T follicular helper cell (primary cell): ENCODE measurements around the gene TMEM132C.
"Not testable (repeated sequence)": the region's sequence is repeated elsewhere in the genome, so short reads cannot be mapped to it uniquely, and the experiment has no call there.

ENCODE experiments used
- DNase-seq: peaks from one replicate; pipeline ENCODE4 v3.0.0-alpha.2; 2020; ENCODE audit warnings: low read depth
- total RNA-seq, 2 experiments: gene quantifications; one replicate each; lab custom pipeline; 2026; lab: John Stamatoyannopoulos, UW

Gene TMEM132C
- total RNA-seq: 0 reads per million in 2 experiments

DNA sequence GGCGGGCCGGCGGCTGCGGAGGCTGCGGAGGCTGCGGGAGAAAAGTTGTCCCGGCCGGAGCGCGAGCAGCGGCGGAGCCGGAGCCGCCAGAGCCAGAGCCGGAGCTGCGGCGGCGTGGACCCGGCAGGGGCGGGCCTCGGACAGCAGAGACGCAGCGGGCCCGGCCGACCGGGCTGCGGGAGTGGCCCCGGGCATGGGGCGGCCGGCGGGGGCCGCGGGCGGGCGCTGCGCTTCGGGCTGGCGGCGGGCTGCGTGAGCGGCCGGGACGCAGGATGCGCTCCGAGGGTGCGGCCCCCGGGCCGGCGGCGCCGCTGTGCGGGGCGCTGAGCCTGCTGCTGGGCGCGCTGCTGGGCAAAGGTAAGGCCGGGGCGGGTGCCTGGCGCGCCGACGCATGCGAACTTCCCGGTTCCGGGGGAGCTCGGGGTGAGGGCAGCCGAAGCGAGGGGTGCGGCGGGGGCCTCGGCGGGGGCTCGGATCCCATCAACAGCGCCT, at the start of gene TMEM132C:
Gene TMEM132C (plus strand): TSS at position 40 of the 492 bp plus-strand sequence. CDS start 233 bp downstream, at position 273.
- no peak for DNase-seq

DNA sequence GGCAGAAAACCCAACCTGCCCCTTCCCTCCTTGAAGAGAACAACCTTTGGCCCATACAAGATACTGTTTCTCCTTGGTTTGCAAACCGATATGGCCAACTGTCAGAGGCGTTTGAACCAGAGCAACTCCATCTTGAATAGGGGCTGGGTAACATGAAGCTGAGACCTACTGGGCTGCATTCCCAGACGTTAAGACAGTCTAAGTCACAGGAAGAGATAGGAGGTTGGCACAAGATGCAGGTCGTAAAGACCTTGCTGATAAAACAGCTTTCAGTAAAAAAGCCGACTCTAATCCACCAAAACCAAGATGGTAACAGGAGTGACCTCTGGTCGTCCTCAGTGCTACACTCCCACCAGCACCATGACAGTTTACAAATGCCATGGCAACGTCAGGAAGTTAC, 42.7 kb upstream of the TMEM132C start:
- DNase-seq: no peak

DNA sequence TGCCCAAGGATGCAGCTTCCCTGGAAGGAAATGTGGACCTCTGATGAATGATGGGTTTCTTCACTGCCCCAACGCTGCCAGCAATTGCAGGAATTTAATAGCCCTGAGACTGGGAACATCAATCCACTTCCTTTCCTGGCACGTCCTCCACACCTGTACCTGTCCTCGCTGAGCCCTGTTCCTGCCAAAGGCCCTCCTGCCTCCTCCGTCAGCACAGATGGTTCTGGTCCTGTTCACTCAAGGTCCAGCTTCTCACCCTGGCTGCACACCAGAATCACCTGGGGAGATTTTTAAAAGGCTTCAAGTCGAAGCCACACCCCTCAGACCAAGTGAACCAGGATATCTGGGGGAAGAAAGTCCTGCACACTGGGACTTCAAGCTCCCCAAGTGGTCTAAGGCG, 38.4 kb upstream of the TMEM132C start:
- no peak for DNase-seq

DNA sequence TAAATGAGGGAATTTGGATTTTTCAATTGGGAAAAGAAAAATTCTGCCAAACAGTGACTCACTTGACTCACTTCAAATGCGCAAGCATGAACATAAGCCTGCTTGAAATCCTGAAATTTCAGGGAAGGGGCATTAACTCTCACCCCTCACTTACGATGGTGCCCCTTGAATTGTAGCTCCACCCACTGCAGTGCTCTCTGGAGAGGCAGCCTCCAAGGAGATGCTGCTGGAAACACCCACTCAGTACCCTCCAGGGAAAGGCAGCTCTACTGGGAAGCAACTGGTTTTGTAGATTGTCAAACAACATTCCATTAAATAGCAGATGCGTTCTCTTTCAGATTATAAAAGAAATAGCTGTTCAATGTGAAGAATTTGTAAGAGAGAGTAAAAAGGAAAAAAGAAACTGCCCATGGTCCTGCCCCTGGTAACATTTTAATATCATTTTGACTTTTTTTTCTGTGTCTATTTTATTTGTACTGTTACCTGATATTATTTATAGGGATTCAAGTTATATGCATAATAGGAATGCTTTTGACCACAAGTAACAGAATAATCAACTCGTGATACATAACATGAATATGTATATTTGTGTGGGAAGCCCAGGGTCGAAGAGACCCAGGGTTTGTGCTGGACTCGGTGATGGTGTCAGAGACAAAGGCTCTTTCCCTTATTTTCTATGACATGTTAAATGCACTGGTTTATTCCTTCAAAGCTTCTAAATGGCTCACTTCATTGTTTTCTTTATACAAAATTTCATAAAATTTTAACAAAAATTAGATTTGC, 31.1 kb upstream of the TMEM132C start:
- DNase-seq: no peak

DNA sequence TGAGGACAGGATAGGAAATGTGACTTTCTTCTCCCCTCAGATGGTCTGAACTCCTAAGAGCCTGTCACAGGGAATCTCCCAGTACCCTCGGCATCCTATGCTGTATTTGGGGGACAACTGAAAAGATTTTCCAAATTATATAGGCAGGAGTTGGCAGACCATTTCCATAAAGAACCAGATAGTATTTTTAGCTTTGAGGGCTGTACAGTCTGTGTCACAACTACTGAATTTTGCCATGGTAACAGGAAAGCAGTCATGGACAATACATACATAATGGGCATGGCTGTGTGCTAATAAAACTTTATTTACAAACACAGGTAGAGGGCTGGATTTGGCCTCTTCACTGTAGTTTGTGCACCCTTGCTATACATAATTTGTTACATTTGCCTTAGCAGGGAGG, 30.4 kb upstream of the TMEM132C start:
- no peak for DNase-seq

DNA sequence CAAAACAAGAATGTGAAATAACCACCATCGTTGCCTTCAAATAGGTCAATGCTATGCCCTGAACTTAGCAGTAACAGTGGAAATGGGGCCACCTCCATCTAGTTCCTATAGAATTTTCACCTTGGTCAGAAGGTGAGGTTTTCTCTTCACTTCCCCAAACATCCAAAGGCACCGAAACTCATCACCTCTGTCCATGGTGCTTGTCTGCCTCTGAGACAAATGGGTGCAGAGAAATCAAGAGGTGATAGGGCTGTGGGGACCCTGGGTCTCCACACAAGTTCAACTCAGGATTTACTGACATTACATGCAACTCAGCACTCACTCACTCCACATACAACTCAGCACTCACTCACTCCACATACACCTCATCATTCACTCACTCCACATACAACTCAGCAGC, 26.2 kb upstream of the TMEM132C start:
- no peak for DNase-seq

DNA sequence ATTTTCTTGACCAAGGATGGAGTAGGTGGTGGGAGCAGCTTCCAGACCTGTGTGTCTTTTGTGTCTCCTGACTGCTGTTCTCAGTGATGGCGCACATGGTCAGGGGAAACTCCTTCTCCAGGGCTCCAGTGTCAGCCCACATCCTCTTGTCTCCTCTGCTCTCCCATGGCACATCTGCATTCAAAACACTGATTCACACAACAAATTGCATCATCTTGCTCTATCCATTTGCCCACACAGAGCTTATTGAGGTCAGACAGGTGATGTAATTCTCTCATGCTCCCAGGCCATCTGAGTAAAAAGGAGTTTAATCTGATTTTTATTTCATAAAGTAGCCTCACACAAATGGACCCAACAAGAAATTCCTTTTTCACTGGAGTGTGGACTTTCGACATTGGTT, 21.8 kb upstream of the TMEM132C start:
- no peak for DNase-seq

DNA sequence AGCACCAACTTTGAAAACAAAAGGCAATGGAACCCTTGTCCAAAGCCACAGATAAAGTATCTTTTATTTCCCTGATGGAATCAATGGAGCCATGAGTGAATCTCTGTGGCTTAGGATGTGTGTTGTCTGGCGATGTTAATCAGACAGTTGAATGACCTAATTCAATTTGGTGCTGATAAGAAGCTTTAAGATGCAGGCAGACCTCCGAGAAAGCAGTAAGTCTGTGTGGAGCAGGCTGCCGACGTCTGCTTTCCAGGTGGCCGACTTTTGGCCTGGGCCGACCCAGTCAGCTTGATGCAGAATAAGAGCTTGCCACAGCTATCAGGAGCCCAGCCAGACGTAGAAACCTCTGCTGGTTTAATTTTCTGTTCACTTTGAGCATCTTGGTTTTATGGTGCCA, 21.1 kb upstream of the TMEM132C start:
- no peak for DNase-seq

DNA sequence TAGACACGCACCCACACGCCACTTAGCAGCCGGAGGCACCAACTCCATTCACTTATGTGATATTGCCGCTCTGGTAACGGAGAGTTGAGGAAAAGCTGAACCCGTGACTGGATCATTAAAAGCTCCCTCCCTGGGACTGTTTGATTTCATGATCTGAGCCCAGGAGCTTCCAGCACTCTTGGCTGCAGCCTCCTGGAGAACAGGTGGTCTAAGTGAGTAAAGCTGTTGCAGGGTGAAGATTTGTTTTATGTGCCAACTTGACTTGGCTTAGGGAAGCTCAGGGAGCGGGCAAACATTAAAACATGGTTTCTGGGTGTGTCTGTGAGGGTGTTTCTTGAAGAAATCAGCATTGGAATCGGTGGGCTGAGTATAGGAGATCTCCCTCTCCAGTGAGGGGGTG, 16.9 kb upstream of the TMEM132C start:
- DNase-seq: no peak

DNA sequence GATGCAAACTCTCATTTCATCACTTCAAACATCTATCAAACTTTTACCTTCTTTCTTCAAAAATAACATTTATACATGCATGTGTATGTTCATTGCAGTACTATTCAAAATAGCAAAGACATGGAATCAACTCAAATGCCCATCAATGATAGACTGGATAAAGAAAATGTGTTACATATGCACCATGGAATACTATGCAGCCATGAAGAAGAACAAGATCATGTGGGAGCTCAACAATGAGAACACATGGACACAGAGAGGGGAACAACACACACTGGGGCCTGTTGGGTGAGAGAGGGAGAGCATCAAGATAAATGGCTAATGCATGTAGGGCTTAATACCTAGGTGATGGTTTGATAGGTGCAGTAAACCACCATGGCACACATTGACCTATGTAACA, 13.1 kb upstream of the TMEM132C start:
- DNase-seq: not testable (repeated sequence)

DNA sequence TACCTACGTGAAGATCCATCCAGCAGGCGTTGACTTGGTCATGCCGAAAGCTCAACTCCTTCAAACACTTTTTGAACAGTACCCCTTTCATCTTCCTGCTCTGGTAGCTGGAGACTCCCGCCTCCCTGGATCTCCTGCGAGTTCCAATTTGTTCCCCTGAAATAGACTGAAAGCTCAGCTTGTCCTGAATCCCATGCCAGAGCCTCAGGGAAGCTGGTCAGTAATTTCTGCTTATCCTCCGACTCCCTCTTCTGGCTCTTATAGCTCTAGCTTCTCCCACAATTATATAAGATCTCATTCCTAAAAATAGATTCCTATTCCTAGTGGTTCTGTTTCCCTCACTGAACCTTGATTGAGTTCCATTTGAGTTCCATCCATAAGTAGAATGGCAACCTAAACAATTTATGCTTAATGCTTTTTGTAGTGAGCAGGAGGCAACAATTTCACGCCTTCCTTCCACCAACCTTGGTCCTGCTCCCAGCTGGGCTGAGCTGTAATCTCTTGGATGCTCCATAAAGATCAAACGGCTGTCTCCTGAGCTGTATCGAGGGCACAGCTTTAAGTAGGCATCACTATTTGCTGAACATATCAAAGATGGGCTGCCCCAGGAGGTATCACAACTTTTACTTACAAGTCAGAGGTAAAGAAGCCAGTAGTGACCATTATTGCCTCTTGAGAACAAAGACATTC, 8.0 kb upstream of the TMEM132C start:
- DNase-seq: no peak

DNA sequence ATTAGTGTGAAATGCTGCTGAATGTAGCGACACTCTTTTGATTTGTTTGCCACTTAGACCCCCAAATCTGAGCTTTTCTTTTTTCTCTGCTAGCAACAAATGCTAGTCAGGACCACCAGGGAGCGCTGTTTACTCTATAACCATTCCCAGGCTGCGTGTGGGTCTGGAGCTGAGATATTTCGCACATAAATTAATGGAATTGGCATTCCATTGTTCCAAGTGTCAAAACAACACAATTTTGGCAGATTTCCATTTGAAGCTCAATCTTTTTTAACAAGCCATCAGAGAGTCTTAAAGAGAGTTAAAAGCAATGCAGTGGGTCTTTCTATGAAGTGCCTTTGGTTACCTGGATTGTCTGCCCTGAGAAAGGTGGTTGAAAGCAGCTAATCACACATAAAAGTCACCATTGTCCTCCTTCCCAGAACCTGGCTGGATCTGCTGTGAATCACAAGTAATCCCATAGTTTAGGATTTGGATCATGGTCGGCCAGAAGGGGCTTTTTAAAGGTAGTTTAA, 7.4 kb upstream of the TMEM132C start:
- no peak for DNase-seq

DNA sequence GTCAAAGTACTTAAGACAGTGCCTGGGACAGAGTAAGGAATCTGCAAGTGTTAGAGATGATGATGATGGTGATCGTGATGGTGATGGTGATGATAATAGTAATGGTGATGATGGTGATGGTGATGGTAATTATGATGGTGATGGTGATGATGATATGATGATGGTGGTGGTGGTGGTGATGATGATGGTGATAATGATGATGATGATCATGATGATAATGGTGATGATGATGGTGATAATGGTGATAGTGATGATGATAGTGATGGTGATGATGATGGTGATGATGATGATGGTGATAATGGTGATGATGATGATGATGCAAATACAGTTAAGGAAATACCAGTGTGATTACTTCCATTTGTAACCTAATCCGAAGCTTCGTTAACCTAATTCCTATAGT, 5.2 kb upstream of the TMEM132C start:
- no peak for DNase-seq

DNA sequence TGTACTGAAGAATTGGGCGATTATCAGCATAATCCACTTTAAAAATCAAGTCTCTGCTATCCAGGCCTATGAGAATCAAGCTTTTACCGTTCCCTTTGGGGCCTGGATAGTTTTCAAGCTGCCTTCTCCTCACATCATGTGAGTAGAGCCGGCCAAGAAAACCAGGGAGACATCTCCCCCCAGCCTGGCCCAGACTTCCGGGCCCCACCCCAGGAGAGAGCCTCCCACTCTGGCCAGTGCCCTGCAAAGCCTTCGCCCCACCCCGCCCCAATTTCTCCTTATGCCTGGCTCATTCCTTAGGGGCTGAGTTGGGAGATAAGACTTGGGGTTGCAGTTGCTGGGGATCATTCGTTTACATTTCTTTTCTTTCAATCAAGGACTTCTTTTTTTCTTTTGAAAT, 1.4 kb upstream of the TMEM132C start:
- DNase-seq: no peak

DNA sequence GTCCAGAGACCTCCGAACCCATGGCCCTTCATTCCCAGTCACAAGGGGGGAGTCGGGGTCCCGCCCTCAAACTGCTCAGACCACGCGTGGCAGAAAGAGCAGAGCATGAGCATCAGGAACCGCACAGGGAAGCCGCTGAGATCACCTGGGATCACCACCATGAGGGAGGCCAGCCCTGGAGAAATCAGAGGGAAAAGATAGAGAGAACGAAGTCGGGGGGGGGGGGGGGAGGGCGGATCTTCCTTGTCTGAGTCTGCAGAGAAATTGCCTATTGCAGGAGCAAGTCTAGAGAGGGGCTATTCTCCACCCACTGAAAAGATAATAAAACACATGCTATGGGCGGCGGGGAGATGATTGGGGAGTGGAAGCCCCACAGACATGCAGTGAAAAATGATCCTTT, 884 bp upstream of the TMEM132C start:
- DNase-seq: no peak

DNA sequence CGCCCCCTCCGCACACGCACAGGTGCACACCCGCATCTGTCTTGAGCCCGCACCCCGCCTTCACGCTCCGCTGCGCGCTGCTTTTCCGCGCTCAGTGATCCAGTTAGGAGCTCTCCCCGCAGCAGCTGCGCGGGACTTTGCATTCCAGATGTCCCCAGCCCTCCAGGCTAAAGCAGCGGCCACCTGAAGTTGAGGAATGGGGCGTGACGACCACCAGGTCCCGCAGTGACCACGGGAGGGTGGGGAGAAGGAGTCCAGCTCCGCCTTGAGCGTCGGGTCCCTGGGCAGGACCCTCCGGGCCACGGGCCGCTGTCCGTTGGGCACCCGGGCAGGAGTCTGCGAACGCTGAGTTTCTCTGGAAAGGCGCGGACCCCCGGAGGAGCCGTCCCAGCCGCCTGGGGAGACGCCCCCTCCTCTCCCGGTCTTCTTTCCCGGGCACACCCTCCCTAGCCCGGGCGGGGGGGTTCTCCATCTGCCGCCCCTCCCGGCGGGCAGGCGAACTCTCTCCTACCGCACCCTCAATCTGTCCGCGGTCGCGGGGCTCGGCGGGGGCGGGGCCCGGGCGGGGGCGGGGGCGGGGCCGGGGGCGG, 334 bp upstream of the TMEM132C start:
- no peak for DNase-seq

DNA sequence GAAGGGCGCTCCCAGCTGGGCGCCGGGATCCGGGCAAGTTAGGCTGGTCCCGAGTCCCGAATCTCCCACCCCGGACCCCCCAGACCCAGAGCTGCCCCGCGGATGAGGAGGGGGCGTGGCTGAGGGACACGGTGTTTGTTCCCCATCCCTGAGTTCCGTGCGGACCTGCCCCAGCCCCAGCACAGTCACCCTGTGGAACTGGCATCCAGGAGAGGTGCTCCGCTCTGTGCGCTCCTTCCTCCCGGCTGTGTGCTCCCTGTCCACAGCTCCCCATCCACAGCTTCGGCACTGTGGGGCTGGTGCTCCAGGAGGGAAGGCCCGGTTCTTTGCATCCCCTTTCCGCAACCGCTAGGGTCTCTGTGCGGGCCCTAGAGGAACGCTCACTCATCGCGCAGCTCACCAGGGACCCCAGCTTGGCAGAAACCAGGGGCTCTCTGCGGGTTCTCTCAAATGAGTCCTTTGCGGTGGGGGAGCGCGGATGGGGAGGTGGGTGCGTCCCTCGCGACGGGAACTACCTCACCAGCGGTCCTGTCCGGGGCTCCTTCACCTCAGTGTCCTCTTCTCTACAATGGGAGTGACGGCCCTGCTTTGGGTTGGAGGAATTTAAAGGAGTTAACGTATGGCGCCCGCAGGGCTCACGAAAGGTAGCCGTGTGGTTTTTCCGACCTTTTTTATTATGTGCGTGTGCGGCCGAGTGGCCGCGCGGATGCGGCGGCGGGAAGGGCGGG, 845 bp downstream of the TMEM132C start:
- no peak for DNase-seq

DNA sequence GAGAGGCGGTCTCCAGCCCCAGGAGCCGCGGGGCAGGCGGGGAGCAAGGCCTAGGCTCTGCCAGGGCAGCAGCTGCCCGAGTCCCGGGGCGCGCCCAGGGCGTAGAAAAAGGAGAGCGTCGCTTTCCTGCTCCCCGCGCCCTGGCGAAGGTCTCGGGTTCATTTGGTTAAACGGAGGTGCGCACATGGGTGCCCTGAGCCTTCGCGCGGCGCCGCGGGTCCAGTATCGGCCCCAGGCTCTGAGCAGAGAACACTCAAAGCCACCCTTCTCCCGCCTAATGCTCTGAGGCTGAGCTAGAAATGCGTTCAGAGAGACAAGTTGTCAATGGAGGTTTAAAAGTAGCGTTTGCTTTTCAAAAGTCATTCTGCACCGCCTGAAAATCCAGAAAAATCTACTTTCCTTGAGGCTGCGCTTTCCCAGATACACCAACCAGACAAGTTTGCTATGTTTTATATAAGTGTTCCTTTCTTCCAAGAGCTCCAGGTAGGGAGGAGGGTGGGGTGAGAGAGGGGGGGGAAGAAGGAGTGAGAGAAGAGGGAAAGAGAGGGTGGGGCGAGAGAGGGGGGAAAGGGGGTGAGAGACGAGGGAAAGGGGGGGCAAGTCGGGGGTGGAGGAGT, 1.5 kb downstream of the TMEM132C start:
- no peak for DNase-seq

DNA sequence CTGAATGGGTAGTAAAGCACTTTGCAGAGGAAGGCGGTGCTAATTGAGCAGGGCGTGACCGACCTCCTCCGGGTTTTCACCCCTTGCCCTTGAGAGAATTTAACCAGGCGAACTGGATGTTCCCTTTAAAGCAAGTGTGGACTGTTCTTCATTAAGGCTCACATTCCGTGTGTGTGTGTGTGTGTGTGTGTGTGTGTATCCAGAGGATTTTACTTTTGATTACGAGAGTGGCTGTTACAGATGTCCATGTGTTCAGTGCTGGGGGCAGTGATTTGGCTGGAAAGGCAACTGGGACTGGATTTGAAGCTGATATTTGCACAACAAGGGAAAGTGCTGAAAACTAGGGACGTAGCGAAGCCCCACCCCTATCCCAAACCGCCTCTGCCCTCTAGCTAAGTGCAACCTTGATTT, 2.2 kb downstream of the TMEM132C start:
- no peak for DNase-seq

DNA sequence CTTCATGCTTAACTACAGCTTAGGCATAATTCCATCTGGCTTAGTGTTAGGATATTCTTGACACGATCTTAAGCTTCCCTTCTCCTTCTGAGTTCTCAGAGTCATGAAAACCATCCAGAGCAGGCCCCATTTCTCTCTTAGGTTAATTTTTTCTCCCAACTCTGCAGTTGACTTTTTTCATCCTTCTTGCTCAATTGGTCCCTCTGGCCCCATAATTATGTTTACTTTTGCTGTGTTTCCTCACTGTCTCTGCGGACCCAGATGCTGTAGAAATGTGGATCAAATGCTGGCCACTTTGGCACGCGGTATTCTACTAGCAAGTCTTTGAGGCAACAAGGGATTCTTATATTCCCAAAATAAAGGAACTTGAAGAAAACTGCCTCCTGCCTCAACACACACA, 9.5 kb downstream of the TMEM132C start:
- DNase-seq: no peak

DNA sequence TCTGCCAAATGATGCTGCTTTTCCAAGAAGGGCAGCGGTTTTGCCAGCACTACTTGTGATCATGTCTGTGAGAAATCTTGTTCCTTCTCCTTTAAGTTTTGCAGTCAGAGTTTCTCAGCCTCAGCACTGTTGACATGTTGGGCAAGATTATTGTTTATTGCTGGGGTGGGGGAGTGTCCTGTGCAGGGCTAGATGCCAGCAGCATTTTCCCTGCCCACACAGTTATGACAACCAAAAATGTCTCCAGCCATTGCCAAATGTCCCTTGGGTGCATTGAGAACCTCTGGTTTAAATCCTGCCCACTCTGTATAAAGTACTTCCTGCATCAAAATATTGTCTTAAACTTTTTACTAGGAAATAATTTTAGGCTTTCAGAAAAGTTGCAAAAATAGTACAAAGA, 20.0 kb downstream of the TMEM132C start:
- no peak for DNase-seq

DNA sequence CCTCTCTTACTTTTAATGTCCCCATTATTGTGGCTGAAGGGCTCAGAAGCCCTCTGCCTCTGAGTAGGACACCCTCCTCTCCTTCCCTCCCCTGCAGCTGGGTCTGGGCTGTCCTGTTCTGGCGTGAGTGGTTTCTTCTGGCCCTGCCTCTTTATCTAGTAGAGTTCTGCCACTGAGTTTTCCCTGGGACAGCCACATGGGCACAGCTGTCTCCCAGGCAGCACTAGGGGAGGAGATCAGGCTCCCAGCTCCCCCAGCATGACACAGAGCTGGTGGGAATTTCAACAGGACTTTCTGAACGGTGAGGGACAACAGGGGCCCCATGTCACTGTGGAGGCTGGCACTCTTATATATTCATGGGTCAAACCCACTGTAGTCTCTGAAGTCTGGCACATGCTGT, 21.4 kb downstream of the TMEM132C start:
- DNase-seq: no peak
